ENCODE results near the gene MLH1.

Gene MLH1

DNA sequence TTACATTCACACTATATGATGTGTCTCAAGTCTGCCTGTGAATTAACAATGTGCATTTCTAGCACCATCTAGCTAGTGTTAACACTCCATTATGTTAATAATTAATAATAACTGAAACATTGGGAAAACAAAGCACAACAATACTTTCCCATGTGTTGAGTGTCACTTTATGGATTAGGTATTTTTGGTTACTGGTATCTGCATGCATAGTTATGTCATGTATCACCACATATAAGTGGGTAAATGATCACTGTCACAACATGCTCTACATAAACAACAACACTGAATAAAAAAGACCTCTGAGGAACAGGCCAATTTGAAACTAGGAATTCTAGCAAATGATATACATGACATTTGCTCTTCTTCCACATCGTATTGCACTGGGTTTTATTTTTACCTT lies 74.7 kb downstream of the MLH1 start:
- H3K4me3 ChIP-seq (ENCODE audit: control insufficient read depth in 1 of 7, extremely low read depth in 1 of 7, insufficient read depth in 4 of 7, low read depth in 2 of 7, low read length in 6 of 7): no peak overlapping the region
- ChIA-PET CTCF (interaction anchor here (0.6 to 1.4 kb wide), 3 partner anchors 19 to 136 kb away, joined by 3 to 4 read pairs (median 3); no protein-coding TSS in a partner anchor), POLR2A (no interaction called here)
- peaks cover 0 to 23% (median 14%) of the 10 kb centered on the region in 4 experiments for H3K36me3 ChIP-seq (ENCODE audit: control insufficient read depth in 4 of 4, insufficient read depth in 4 of 4, low read length in 3 of 4)
- no peaks in the 10 kb centered on the region for H3K27me3 ChIP-seq (replicated peaks in 2 of 5; ENCODE audit: control insufficient read depth in 4 of 5, insufficient read depth in 5 of 5, low read length in 4 of 5)
- no peak overlapping the region for H3K27ac ChIP-seq (ENCODE audit: insufficient read depth in 1 of 2, low read depth in 1 of 2, low read length in 2 of 2, poor library complexity in 1 of 2, severe bottlenecking in 2 of 2)
- no peaks in the 10 kb centered on the region for H3K9me3 ChIP-seq (ENCODE audit: control extremely low read depth in 1 of 5, control insufficient read depth in 4 of 5, insufficient read depth in 2 of 5, low read depth in 1 of 5, low read length in 4 of 5)
- WGBS (ENCODE audit: insufficient coverage): 86% methylated on average over 1 of the region's 1 CpG
- no peak for DNase-seq
- peaks cover 3 to 18% (median 9%) of the 10 kb centered on the region in 4 experiments for H3K4me1 ChIP-seq (ENCODE audit: control extremely low read depth in 1 of 4, control insufficient read depth in 4 of 4, insufficient read depth in 4 of 4, low read length in 3 of 4)

DNA sequence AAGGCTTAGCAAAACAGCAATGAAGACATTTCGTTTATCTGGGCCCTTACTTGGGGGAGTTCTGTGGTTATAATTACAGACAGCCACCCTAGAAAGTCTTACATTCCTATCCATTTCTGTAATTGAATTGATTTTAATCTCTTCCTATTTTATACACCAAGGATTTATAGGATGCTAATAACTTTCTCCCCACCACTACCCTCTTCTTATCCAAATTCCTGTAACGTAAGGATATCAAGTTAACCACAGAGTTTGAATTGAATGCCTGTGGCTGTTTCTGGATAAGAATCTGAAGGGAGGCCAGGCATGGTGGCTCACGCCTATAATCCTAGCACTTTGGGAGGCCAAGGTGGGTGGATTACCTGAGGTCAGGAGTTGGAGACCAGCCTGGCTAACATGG lies 78.6 kb downstream of the MLH1 start:
- WGBS (ENCODE audit: insufficient coverage): no CpG with 5 or more reads among the region's 3 CpGs
- Histone ChIP-seq H3K27ac (ENCODE audit: insufficient read depth in 1 of 2, low read depth in 1 of 2, low read length in 2 of 2, poor library complexity in 1 of 2, severe bottlenecking in 2 of 2) (peak overlapping the region in 1 of 2 experiments; percentile 26), H3K36me3 (ENCODE audit: control insufficient read depth in 4 of 4, insufficient read depth in 4 of 4, low read length in 3 of 4) (peaks cover under 1 to 14% (median 4%) of the 10 kb centered on the region in 4 experiments), H3K9me3 (ENCODE audit: control extremely low read depth in 1 of 5, control insufficient read depth in 4 of 5, insufficient read depth in 2 of 5, low read depth in 1 of 5, low read length in 4 of 5) (no peaks in the 10 kb centered on the region), H3K4me1 (ENCODE audit: control extremely low read depth in 1 of 4, control insufficient read depth in 4 of 4, insufficient read depth in 4 of 4, low read length in 3 of 4) (peaks cover 7 to 30% (median 14%) of the 10 kb centered on the region in 4 experiments), H3K27me3 (replicated peaks in 2 of 5; ENCODE audit: control insufficient read depth in 4 of 5, insufficient read depth in 5 of 5, low read length in 4 of 5) (no peaks in the 10 kb centered on the region), H3K4me3 (ENCODE audit: control insufficient read depth in 1 of 7, extremely low read depth in 1 of 7, insufficient read depth in 4 of 7, low read depth in 2 of 7, low read length in 6 of 7) (no peak overlapping the region)
- CTCF ChIA-PET: interaction anchor here (1.2 to 1.5 kb wide), 2 partner anchors 9 to 47 kb away, joined by 3 to 4 read pairs; no protein-coding TSS in a partner anchor
- POLR2A ChIA-PET: no interaction called here
- no peak for DNase-seq

DNA sequence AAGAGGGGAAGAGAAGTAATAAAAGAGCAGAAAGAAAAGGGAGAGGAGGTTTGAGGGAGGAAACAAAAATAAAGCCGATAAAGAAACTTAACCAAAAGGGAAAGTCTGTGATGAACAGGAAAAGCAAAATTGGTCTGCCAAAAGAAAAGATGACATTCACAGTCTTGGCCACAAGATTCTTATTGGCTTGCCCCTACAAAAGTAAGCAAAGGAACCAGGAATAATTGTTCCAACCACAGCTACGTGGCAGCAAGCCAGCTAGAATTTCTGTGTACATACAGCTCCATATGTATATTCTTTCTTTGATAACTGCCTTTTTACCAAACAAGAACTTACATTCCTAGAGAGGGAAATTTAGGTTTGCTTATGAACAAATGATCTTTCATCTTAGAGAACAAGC lies 79.6 kb downstream of the MLH1 start:
- DNase-seq: peak; percentile 50 to 71 (median 68)
- Histone ChIP-seq H3K9me3 (ENCODE audit: control extremely low read depth in 1 of 5, control insufficient read depth in 4 of 5, insufficient read depth in 2 of 5, low read depth in 1 of 5, low read length in 4 of 5) (no peaks in the 10 kb centered on the region), H3K27ac (ENCODE audit: insufficient read depth in 1 of 2, low read depth in 1 of 2, low read length in 2 of 2, poor library complexity in 1 of 2, severe bottlenecking in 2 of 2) (peak overlapping the region in 1 of 2 experiments; percentile 75), H3K36me3 (ENCODE audit: control insufficient read depth in 4 of 4, insufficient read depth in 4 of 4, low read length in 3 of 4) (peaks cover 2 to 21% (median 4%) of the 10 kb centered on the region in 4 experiments), H3K4me1 (ENCODE audit: control extremely low read depth in 1 of 4, control insufficient read depth in 4 of 4, insufficient read depth in 4 of 4, low read length in 3 of 4) (peaks cover 7 to 29% (median 14%) of the 10 kb centered on the region in 4 experiments), H3K27me3 (replicated peaks in 2 of 5; ENCODE audit: control insufficient read depth in 4 of 5, insufficient read depth in 5 of 5, low read length in 4 of 5) (no peaks in the 10 kb centered on the region), H3K4me3 (ENCODE audit: control insufficient read depth in 1 of 7, extremely low read depth in 1 of 7, insufficient read depth in 4 of 7, low read depth in 2 of 7, low read length in 6 of 7) (peak overlapping the region in 5 of 7 experiments; percentile 27 to 66 (median 33))
- CTCF ChIA-PET: interaction anchor here (1.2 to 1.5 kb wide), 2 partner anchors 13 to 48 kb away, joined by 3 to 4 read pairs; no protein-coding TSS in a partner anchor
- WGBS (ENCODE audit: insufficient coverage): 0% methylated on average over 1 of the region's 2 CpGs
- POLR2A ChIA-PET: no interaction called here

DNA sequence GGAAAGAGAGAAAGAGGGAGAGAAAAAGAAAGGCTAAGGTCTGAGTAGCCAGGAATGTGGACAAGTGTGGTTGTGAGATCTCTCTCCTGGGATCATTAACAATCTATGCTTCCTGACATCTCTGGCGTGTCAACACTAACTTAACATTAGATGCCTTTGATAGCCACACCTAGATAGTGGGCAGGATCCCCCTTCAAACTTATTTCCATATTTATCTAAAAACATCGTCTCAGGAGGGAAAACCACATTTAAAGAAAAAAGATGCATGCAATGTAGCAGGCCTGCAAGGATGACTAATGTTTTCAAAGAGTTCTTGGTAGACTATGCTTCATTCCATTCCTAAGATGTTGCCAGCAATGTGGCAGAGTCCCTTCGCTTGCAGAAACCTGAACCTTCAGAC lies 80.9 kb downstream of the MLH1 start:
- Histone ChIP-seq H3K4me3 (ENCODE audit: control insufficient read depth in 1 of 7, extremely low read depth in 1 of 7, insufficient read depth in 4 of 7, low read depth in 2 of 7, low read length in 6 of 7) (no peak overlapping the region), H3K4me1 (ENCODE audit: control extremely low read depth in 1 of 4, control insufficient read depth in 4 of 4, insufficient read depth in 4 of 4, low read length in 3 of 4) (peaks cover 7 to 29% (median 14%) of the 10 kb centered on the region in 4 experiments), H3K9me3 (ENCODE audit: control extremely low read depth in 1 of 5, control insufficient read depth in 4 of 5, insufficient read depth in 2 of 5, low read depth in 1 of 5, low read length in 4 of 5) (peaks cover 0 to 1% (median 0%) of the 10 kb centered on the region in 5 experiments), H3K27ac (ENCODE audit: insufficient read depth in 1 of 2, low read depth in 1 of 2, low read length in 2 of 2, poor library complexity in 1 of 2, severe bottlenecking in 2 of 2) (no peak overlapping the region), H3K27me3 (replicated peaks in 2 of 5; ENCODE audit: control insufficient read depth in 4 of 5, insufficient read depth in 5 of 5, low read length in 4 of 5) (no peaks in the 10 kb centered on the region), H3K36me3 (ENCODE audit: control insufficient read depth in 4 of 4, insufficient read depth in 4 of 4, low read length in 3 of 4) (peaks cover 2 to 20% (median 8%) of the 10 kb centered on the region in 4 experiments)
- WGBS (ENCODE audit: insufficient coverage): 53% methylated on average over 3 of the region's 3 CpGs
- DNase-seq: peak in 2 of 3 donors; percentile 24 to 31
- CTCF ChIA-PET: no interaction called here
- POLR2A ChIA-PET: no interaction called here

DNA sequence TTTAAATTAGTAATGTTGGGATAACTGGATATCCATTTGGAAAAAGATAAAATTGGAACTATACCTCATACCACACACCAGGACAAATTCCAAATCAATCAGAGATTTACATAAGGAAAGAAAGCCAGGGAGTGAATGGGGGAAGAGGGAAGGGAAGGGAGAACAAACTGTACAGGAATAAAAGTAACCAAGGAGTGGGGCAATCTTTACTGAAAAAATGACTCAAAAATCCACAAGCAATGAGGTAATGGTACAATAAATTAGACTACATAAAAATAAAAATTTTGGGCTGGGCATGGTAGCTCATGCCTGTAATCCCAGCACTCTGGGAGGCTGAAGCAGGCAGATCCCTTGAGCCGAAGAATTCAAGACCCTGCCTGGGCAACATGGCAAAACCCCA lies 82.6 kb downstream of the MLH1 start:
- CTCF ChIA-PET: no interaction called here

DNA sequence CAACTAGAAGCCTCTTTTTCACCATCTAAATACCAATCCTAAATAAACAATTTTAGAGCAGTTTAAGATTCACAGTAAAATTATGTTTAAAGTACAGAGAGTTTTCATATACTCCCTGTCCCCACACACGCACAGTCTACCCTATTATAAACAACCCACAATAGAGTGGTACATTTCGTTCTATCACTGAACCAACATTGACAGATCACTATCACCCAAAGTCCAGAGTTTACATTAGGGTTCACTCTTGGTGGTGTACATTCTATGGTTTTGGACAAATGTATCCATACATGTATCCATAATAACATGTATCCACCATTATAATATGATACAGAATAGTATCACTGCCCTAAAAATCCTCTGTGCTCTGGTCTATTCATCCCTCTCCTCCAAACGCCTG lies 89.0 kb downstream of the MLH1 start:
- Histone ChIP-seq H3K27me3 (replicated peaks in 2 of 5; ENCODE audit: control insufficient read depth in 4 of 5, insufficient read depth in 5 of 5, low read length in 4 of 5) (no peaks in the 10 kb centered on the region), H3K36me3 (ENCODE audit: control insufficient read depth in 4 of 4, insufficient read depth in 4 of 4, low read length in 3 of 4) (peaks cover 21 to 34% (median 24%) of the 10 kb centered on the region in 4 experiments), H3K4me1 (ENCODE audit: control extremely low read depth in 1 of 4, control insufficient read depth in 4 of 4, insufficient read depth in 4 of 4, low read length in 3 of 4) (no peaks in the 10 kb centered on the region), H3K4me3 (ENCODE audit: control insufficient read depth in 1 of 7, extremely low read depth in 1 of 7, insufficient read depth in 4 of 7, low read depth in 2 of 7, low read length in 6 of 7) (no peak overlapping the region), H3K27ac (ENCODE audit: insufficient read depth in 1 of 2, low read depth in 1 of 2, low read length in 2 of 2, poor library complexity in 1 of 2, severe bottlenecking in 2 of 2) (no peak overlapping the region), H3K9me3 (ENCODE audit: control extremely low read depth in 1 of 5, control insufficient read depth in 4 of 5, insufficient read depth in 2 of 5, low read depth in 1 of 5, low read length in 4 of 5) (peaks cover 0 to 2% (median 0%) of the 10 kb centered on the region in 5 experiments)
- no CpG with 5 or more reads among the region's 3 CpGs for WGBS (ENCODE audit: insufficient coverage)
- ChIA-PET CTCF (interaction anchor here (0.7 to 1.1 kb wide), 2 partner anchors 114 to 131 kb away, joined by 3 to 4 read pairs; no protein-coding TSS in a partner anchor), POLR2A (no interaction called here)
- no peak for DNase-seq

More for the DNA sequence above, 82.6 kb downstream of the MLH1 start:
- no CpG with 5 or more reads among the region's 1 CpG for WGBS (ENCODE audit: insufficient coverage)
- H3K27me3 ChIP-seq (replicated peaks in 2 of 5; ENCODE audit: control insufficient read depth in 4 of 5, insufficient read depth in 5 of 5, low read length in 4 of 5): no peaks in the 10 kb centered on the region
- POLR2A ChIA-PET: no interaction called here
- DNase-seq: no peak
- peaks cover 0 to 2% (median 0%) of the 10 kb centered on the region in 5 experiments for H3K9me3 ChIP-seq (ENCODE audit: control extremely low read depth in 1 of 5, control insufficient read depth in 4 of 5, insufficient read depth in 2 of 5, low read depth in 1 of 5, low read length in 4 of 5)
- peaks cover 7 to 29% (median 14%) of the 10 kb centered on the region in 4 experiments for H3K4me1 ChIP-seq (ENCODE audit: control extremely low read depth in 1 of 4, control insufficient read depth in 4 of 4, insufficient read depth in 4 of 4, low read length in 3 of 4)
- H3K4me3 ChIP-seq (ENCODE audit: control insufficient read depth in 1 of 7, extremely low read depth in 1 of 7, insufficient read depth in 4 of 7, low read depth in 2 of 7, low read length in 6 of 7): no peak overlapping the region
- peaks cover 8 to 32% (median 13%) of the 10 kb centered on the region in 4 experiments for H3K36me3 ChIP-seq (ENCODE audit: control insufficient read depth in 4 of 4, insufficient read depth in 4 of 4, low read length in 3 of 4)
- H3K27ac ChIP-seq (ENCODE audit: insufficient read depth in 1 of 2, low read depth in 1 of 2, low read length in 2 of 2, poor library complexity in 1 of 2, severe bottlenecking in 2 of 2): no peak overlapping the region

DNA sequence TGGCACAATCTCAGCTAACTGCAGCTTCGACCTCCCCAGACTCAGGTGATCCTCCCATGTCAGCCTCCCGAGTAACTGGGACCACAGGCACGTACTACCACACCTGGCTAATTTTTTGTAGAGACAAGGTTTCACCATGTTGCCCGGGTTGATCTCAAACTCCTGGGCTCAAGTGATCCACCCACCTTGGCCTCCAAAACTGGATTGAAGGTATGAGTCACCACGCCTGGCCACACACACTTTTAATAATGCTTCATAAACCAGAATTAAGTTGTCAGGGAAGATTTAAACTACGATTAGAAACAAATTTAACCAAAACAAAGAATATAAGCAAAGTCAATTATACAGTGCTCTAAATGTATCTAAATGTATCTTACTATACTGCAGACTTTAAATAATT lies 93.6 kb downstream of the MLH1 start:
- CTCF ChIA-PET: no interaction called here
- 100% methylated on average over 4 of the region's 6 CpGs for WGBS (ENCODE audit: insufficient coverage)

More for the DNA sequence above, 93.6 kb downstream of the MLH1 start:
- Histone ChIP-seq H3K27me3 (replicated peaks in 2 of 5; ENCODE audit: control insufficient read depth in 4 of 5, insufficient read depth in 5 of 5, low read length in 4 of 5) (no peaks in the 10 kb centered on the region), H3K27ac (ENCODE audit: insufficient read depth in 1 of 2, low read depth in 1 of 2, low read length in 2 of 2, poor library complexity in 1 of 2, severe bottlenecking in 2 of 2) (no peak overlapping the region), H3K36me3 (ENCODE audit: control insufficient read depth in 4 of 4, insufficient read depth in 4 of 4, low read length in 3 of 4) (peaks cover 17 to 26% (median 21%) of the 10 kb centered on the region in 4 experiments), H3K4me3 (ENCODE audit: control insufficient read depth in 1 of 7, extremely low read depth in 1 of 7, insufficient read depth in 4 of 7, low read depth in 2 of 7, low read length in 6 of 7) (no peak overlapping the region), H3K9me3 (ENCODE audit: control extremely low read depth in 1 of 5, control insufficient read depth in 4 of 5, insufficient read depth in 2 of 5, low read depth in 1 of 5, low read length in 4 of 5) (no peaks in the 10 kb centered on the region), H3K4me1 (ENCODE audit: control extremely low read depth in 1 of 4, control insufficient read depth in 4 of 4, insufficient read depth in 4 of 4, low read length in 3 of 4) (no peaks in the 10 kb centered on the region)
- DNase-seq: no peak
- POLR2A ChIA-PET: no interaction called here
